Naive thymus-derived CD4-positive, alpha-beta T cell (primary cell): ENCODE measurements around the gene KCNE3. TPM values are rescaled to one million over a fixed set of nuclear protein-coding genes. Genes with fewer than 3 reads are reported as not detected.

Experiments used
- ATAC-seq: fragments of 150-1000 bp; cut with Tn5 transposase; 2 replicates; pipeline ENCODE4 v1.10.0; 2021; ENCODE audit warnings: mild to moderate bottlenecking, moderate library complexity
- CTCF ChIA-PET: fragments of 350-600 bp; sonication (Branson Sonifier 250); formaldehyde crosslinking; loops from one replicate; lab custom pipeline; 2021; ENCODE audit warnings: antibody characterized with exemption; lab: Charles Lee
- POLR2A ChIA-PET: fragments of 350-600 bp; sonication (Branson Sonifier 250); formaldehyde crosslinking; loops from one replicate; lab custom pipeline; 2021; ENCODE audit warnings: antibody characterized with exemption, inconsistent platforms; lab: Charles Lee
- DNase-seq, 9 donors: peaks; one replicate each; pipeline versions ENCODE4 v3.0.0 to v3.0.0-alpha.2; 2020 to 2022; ENCODE audit warnings: mixed read lengths in 1 of 9
- H3K27ac ChIP-seq: one replicate; pipeline ENCODE4 v1.7.0; 2013; ENCODE audit warnings: mild to moderate bottlenecking, low read depth, low read length, moderate library complexity
- H3K27me3 ChIP-seq, 2 donors: one replicate each; pipeline ENCODE4 v1.7.0; 2013; ENCODE audit warnings: low read length in 2 of 2, mild to moderate bottlenecking in 2 of 2, moderate library complexity in 2 of 2; ENCODE audit not compliant: control insufficient read depth in 2 of 2, insufficient read depth in 2 of 2
- H3K36me3 ChIP-seq, 3 experiments: 1 replicate in 2 of 3; 2 replicates in 1 of 3; pipeline ENCODE4 v1.7.0; 2013; ENCODE audit warnings: low read length in 3 of 3, mild to moderate bottlenecking in 3 of 3, moderate library complexity in 1 of 3; ENCODE audit not compliant: insufficient read depth in 3 of 3, control insufficient read depth in 2 of 3
- H3K4me1 ChIP-seq, 2 donors: one replicate each; pipeline ENCODE4 v1.7.0; 2013; ENCODE audit warnings: low read length in 2 of 2, mild to moderate bottlenecking in 2 of 2, moderate library complexity in 1 of 2; ENCODE audit not compliant: control insufficient read depth in 2 of 2, insufficient read depth in 2 of 2
- H3K4me3 ChIP-seq: 2 replicates; pipeline ENCODE4 v1.7.0; 2013; ENCODE audit warnings: mild to moderate bottlenecking, low read length
- H3K9me3 ChIP-seq, 3 experiments: 1 replicate in 2 of 3; 2 replicates in 1 of 3; pipeline ENCODE4 v1.7.0; 2013; ENCODE audit warnings: low read length in 3 of 3; ENCODE audit not compliant: control insufficient read depth in 2 of 3
- H3K27ac Mint-ChIP-seq, 9 donors: one replicate each; pipeline ENCODE4 v1.8.0; 2020 to 2022; ENCODE audit warnings: mixed read lengths in 9 of 9, mild to moderate bottlenecking in 8 of 9, moderate library complexity in 5 of 9, inconsistent platforms in 2 of 9
- H3K27me3 Mint-ChIP-seq, 5 donors: one replicate each; pipeline ENCODE4 v1.8.0; 2021 to 2022; ENCODE audit warnings: mixed read lengths in 5 of 5, mild to moderate bottlenecking in 1 of 5
- H3K36me3 Mint-ChIP-seq, 5 donors: one replicate each; pipeline ENCODE4 v1.8.0; 2020 to 2022; ENCODE audit warnings: mixed read lengths in 5 of 5, mild to moderate bottlenecking in 3 of 5, inconsistent platforms in 1 of 5
- H3K4me1 Mint-ChIP-seq, 7 donors: one replicate each; pipeline ENCODE4 v1.8.0; 2020 to 2022; ENCODE audit warnings: mixed read lengths in 7 of 7, mild to moderate bottlenecking in 3 of 7, inconsistent platforms in 1 of 7
- H3K4me3 Mint-ChIP-seq, 10 donors: one replicate each; pipeline ENCODE4 v1.8.0; 2020 to 2022; ENCODE audit warnings: mild to moderate bottlenecking in 10 of 10, mixed read lengths in 10 of 10, moderate library complexity in 6 of 10, inconsistent platforms in 2 of 10
- H3K9me3 Mint-ChIP-seq, 11 donors: one replicate each; pipeline ENCODE4 v1.8.0; 2020 to 2022; ENCODE audit warnings: mixed read lengths in 11 of 11, mild to moderate bottlenecking in 4 of 11, inconsistent platforms in 1 of 11, moderate library complexity in 1 of 11
- intact Hi-C, 2 donors: fragments of 100-400 bp; cut with micrococcal nuclease; formaldehyde crosslinking; loops; one replicate each; pipeline ENCODE4 v1.15.1; 2023
- polyA plus RNA-seq, 2 donors: library from polyadenylated mRNA; unstranded; fragments of 300-500 nt; fragmentation: Illumina TruSeq; gene quantifications; one replicate each; pipeline ENCODE4 v1.2.3, GENCODE V29; 2021
- total RNA-seq, 6 experiments: library from RNA in 5 of 6; stranded (reverse) in 5 of 6; gene quantifications; 1 replicate in 5 of 6; 2 replicates in 1 of 6; pipeline ENCODE4 v1.2.3 and lab custom pipeline; 2021 to 2026

The KCNE3 gene
- total and polyA plus RNA-seq, 7 experiments from 2014 or later = 0.27 to 16.4 (median 0.97) TPM; not detected in 3

DNA sequence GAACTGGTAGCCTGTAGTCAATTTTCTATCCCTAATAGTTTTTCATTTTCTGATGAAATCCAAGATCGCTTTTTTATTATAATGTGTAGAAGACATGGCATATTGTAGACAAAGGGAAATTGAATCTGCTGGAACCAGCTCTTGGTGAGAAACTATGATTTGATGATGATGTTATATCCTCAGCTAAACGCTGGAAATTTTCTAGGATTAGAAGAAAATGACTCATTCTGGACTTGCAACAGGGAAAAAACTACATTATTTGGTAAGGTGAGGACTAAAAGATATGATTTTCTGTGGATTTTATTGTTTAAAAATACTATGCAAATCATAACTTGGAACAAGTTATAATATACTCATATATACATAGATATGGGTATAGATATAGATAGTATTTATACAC lies 55.0 kb downstream of the KCNE3 start:
- Histone ChIP-seq H3K27me3 (no peaks in the 10 kb centered on the region), H3K27ac (no peak overlapping the region), H3K4me1 (peaks cover 0 to 4% of the 10 kb centered on the region in 2 donors), H3K36me3 (no peaks in the 10 kb centered on the region), H3K4me3 (no peak overlapping the region), H3K9me3 (no peaks in the 10 kb centered on the region)
- ATAC-seq (no peak), DNase-seq (no peak)
- H3K9me3 Mint-ChIP-seq = no peaks in the 10 kb centered on the region
- no peaks in the 10 kb centered on the region for H3K36me3 Mint-ChIP-seq
- H3K4me3 Mint-ChIP-seq = no peak overlapping the region
- POLR2A ChIA-PET = interaction anchor here (0.7 to 1.3 kb wide), 2 partner anchors 13 to 20 kb away, joined by 3 read pairs; no protein-coding TSS in a partner anchor
- no peak overlapping the region for H3K27ac Mint-ChIP-seq
- intact Hi-C loops = no loop called here
- CTCF ChIA-PET = no interaction called here
- H3K27me3 Mint-ChIP-seq = peaks cover 0 to 8% (median 5%) of the 10 kb centered on the region in 5 donors
- H3K4me1 Mint-ChIP-seq = peaks cover 2 to 14% (median 11%) of the 10 kb centered on the region in 7 donors

DNA sequence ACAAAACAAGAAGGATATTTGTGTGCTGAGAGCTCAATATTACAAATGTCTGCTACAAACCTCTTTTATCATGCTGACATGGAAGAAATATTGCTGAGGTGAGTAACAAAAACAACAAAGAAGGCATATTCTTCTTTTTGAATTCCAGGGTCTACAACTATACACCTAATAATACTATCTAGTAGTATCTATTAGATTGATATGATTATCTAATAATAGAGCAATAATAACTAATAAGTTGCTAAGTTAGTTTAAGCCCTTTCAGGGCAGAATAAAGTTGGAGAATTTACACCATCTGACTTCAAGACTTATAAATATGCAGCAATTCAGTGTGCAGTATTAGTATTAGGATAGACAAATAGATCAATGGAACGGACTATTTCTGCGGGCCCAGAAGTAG lies 57.7 kb downstream of the KCNE3 start:
- POLR2A ChIA-PET = interaction anchor here (1.0 kb wide), 1 partner anchor 11 kb away, joined by 3 read pairs; the partner anchor contains the start of gene PGM2L1
- no peaks in the 10 kb centered on the region for H3K27me3 ChIP-seq
- Mint-ChIP-seq H3K36me3 (no peaks in the 10 kb centered on the region), H3K27ac (no peak overlapping the region), H3K27me3 (peaks cover 0 to 16% (median 5%) of the 10 kb centered on the region in 5 donors), H3K9me3 (no peaks in the 10 kb centered on the region), H3K4me3 (no peak overlapping the region), H3K4me1 (no peaks in the 10 kb centered on the region)
- ATAC-seq (no peak), DNase-seq (no peak)
- no peaks in the 10 kb centered on the region for H3K9me3 ChIP-seq
- no peaks in the 10 kb centered on the region for H3K36me3 ChIP-seq
- H3K27ac ChIP-seq = no peak overlapping the region
- CTCF ChIA-PET = no interaction called here
- no peaks in the 10 kb centered on the region for H3K4me1 ChIP-seq
- H3K4me3 ChIP-seq = no peak overlapping the region
- intact Hi-C loops = no loop called here

Other genes starting within 250 kb of the KCNE3 start
- gene P4HA3, start 155.9 kb downstream of the KCNE3 start, total RNA-seq = not detected
- gene P4HA3, start 155.9 kb downstream of the KCNE3 start, polyA plus RNA-seq = not detected
- 10 to 100 TPM in 2 of 5 experiments, 1 to 10 TPM in 3; 6.5 to 17.7 (median 9.9) TPM for gene PGM2L1, start 69.1 kb downstream of the KCNE3 start, total RNA-seq
- gene PGM2L1, start 69.1 kb downstream of the KCNE3 start, polyA plus RNA-seq = 1 to 10 TPM; 4.2 to 5.9 TPM
- 10 to 100 TPM in 2 of 5 experiments, 1 to 10 TPM in 3; 1.9 to 18.2 (median 9.3) TPM for gene LIPT2, start 26.2 kb upstream of the KCNE3 start, total RNA-seq
- 10 to 100 TPM; 21.6 to 23.3 TPM for gene LIPT2, start 26.2 kb upstream of the KCNE3 start, polyA plus RNA-seq
- 10 to 100 TPM in 4 of 5 experiments, 1 to 10 TPM in 1; 8.0 to 40.8 (median 14.7) TPM for gene POLD3, start 125.0 kb upstream of the KCNE3 start, total RNA-seq
- gene POLD3, start 125.0 kb upstream of the KCNE3 start, polyA plus RNA-seq = 10 to 100 TPM; 10.3 to 16.4 TPM